Adipose tissue (tissue), 3 donors: Measurements from ENCODE around the gene ZCCHC24. TPM values are rescaled to one million over a fixed set of nuclear protein-coding genes. Genes with fewer than 3 reads are reported as not detected.
"Not testable (repeated sequence)": the region's sequence is repeated elsewhere in the genome, so short reads cannot be mapped to it uniquely, and the experiment has no call there.

Experiments
- H3K27ac ChIP-seq: one replicate; pipeline ENCODE4 v1.5.1; 2013; ENCODE audit warnings: low read depth, low read length
- WGBS, 3 donors: extraction: QIAGEN DNeasy Blood & Tissue Kit; methylation state at CpG; one replicate each; pipeline ENCODE4 v1.1.7; 2013; 5-methylcytosine and 5-hydroxymethylcytosine counted together
- polyA plus RNA-seq, 3 donors: library from polyadenylated mRNA; stranded (reverse); fragments of 200-250 nt; gene quantifications; one replicate each; pipeline ENCODE4 v1.2.3, GENCODE V29; 2013
- donor health status: healthy with polysubstance abuse.
- donor health status: Bipolar disorder and iron deficiency.
- donor health status: healthy.

ZCCHC24 gene
- polyA plus RNA-seq, 3 donors: 7.4 to 121 (median 60.8) TPM

GRCh38 chr10:79449181-79450146 is 4.0 kb upstream of the ZCCHC24 start:
- WGBS, 3 donors: 82 to 90% (median 85%) methylated on average over 5 of the region's 5 CpGs
- H3K27ac ChIP-seq: no peak overlapping the region

GRCh38 chr10:79448732-79449049 is 3.3 kb upstream of the ZCCHC24 start:
- 93 to 100% (median 100%) methylated on average over 2 of the region's 2 CpGs for WGBS, 3 donors
- no peak overlapping the region for H3K27ac ChIP-seq

GRCh38 chr10:79447911-79448731 is 2.7 kb upstream of the ZCCHC24 start:
- no peak overlapping the region for H3K27ac ChIP-seq
- 94 to 96% (median 95%) methylated on average over 5 of the region's 5 CpGs for WGBS, 3 donors

- WGBS, 3 donors: 88 to 91% (median 90%) methylated on average over 6 of the region's 6 CpGs
- H3K27ac ChIP-seq: not testable (repeated sequence)
Measured at GRCh38 chr10:79447249-79447648, 1.8 kb upstream of the ZCCHC24 start.

- H3K27ac ChIP-seq: peak overlapping the region; percentile 70
- WGBS, 3 donors: 24 to 42% (median 28%) methylated on average over 16 of the region's 16 CpGs
Measured at GRCh38 chr10:79446758-79447084, 1.3 kb upstream of the ZCCHC24 start.

GRCh38 chr10:79445977-79446757 is 743 bp upstream of the ZCCHC24 start:
- H3K27ac ChIP-seq: peak overlapping the region; percentile 70
- WGBS, 3 donors: 1 to 4% (median 1%) methylated on average over 41 to 43 of the region's 43 CpGs

- WGBS, 3 donors: 0 to 1% (median 1%) methylated on average over 40 to 44 of the region's 44 CpGs
- H3K27ac ChIP-seq: peak overlapping the region; percentile 87
Measured at GRCh38 chr10:79444199-79445119, 965 bp downstream of the ZCCHC24 start.

GRCh38 chr10:79443338-79444198 is 1.9 kb downstream of the ZCCHC24 start:
- WGBS, 3 donors: 22 to 40% (median 26%) methylated on average over 11 of the region's 11 CpGs
- H3K27ac ChIP-seq: no peak overlapping the region

GRCh38 chr10:79442171-79443040 is 3.0 kb downstream of the ZCCHC24 start:
- 64 to 81% (median 80%) methylated on average over 14 of the region's 14 CpGs for WGBS, 3 donors
- H3K27ac ChIP-seq: no peak overlapping the region

GRCh38 chr10:79441433-79441832 is 4.0 kb downstream of the ZCCHC24 start:
- no peak overlapping the region for H3K27ac ChIP-seq
- WGBS, 3 donors: 0 to 64% (median 33%) methylated on average over 1 of the region's 1 CpG

- no peak overlapping the region for H3K27ac ChIP-seq
- 76 to 86% (median 86%) methylated on average over 6 of the region's 6 CpGs for WGBS, 3 donors
Measured at GRCh38 chr10:79440281-79440680, 5.1 kb downstream of the ZCCHC24 start.

GRCh38 chr10:79438699-79439085 is 6.7 kb downstream of the ZCCHC24 start:
- WGBS, 3 donors: 76 to 84% (median 79%) methylated on average over 3 of the region's 3 CpGs
- no peak overlapping the region for H3K27ac ChIP-seq

GRCh38 chr10:79438021-79438698 is 7.3 kb downstream of the ZCCHC24 start:
- H3K27ac ChIP-seq: no peak overlapping the region
- WGBS, 3 donors: 58 to 82% (median 68%) methylated on average over 16 of the region's 16 CpGs

- WGBS, 3 donors: 77 to 94% (median 87%) methylated on average over 12 of the region's 12 CpGs
- H3K27ac ChIP-seq: no peak overlapping the region
Measured at GRCh38 chr10:79437111-79437814, 8.2 kb downstream of the ZCCHC24 start.

- WGBS, 3 donors: 32 to 69% (median 57%) methylated on average over 2 of the region's 2 CpGs
- H3K27ac ChIP-seq: peak overlapping the region; percentile 32
Measured at GRCh38 chr10:79436850-79437103, 8.6 kb downstream of the ZCCHC24 start.
